Measurements from ENCODE around the gene COLGALT1.

The COLGALT1 gene

GRCh38 chr19:17623224-17623935 is 67.9 kb downstream of the COLGALT1 start:
- no peak for DNase-seq (ENCODE audit: low read depth)

- no peak for DNase-seq (ENCODE audit: low read depth)
These were observed 69.0 kb downstream of the COLGALT1 start for GRCh38 chr19:17624314-17624991.

GRCh38 chr19:17625043-17625442 is 69.6 kb downstream of the COLGALT1 start:
- DNase-seq (ENCODE audit: low read depth), result no peak

- no peak for DNase-seq (ENCODE audit: low read depth)
These were observed 70.5 kb downstream of the COLGALT1 start for GRCh38 chr19:17625980-17626379.

GRCh38 chr19:17626456-17627015 is 71.1 kb downstream of the COLGALT1 start:
- no peak for DNase-seq (ENCODE audit: low read depth)

- no peak for DNase-seq (ENCODE audit: low read depth)
These were observed 71.7 kb downstream of the COLGALT1 start for GRCh38 chr19:17627161-17627560.

GRCh38 chr19:17627921-17628320 is 72.5 kb downstream of the COLGALT1 start:
- no peak for DNase-seq (ENCODE audit: low read depth)

GRCh38 chr19:17629760-17630159 is 74.3 kb downstream of the COLGALT1 start:
- DNase-seq (ENCODE audit: low read depth), result no peak

- DNase-seq (ENCODE audit: low read depth), result no peak
These were observed 77.1 kb downstream of the COLGALT1 start for GRCh38 chr19:17632577-17632976.
